ENCODE measurements around the gene MEX3A.
A peak's percentile ranks its signal among the peaks of the same experiment; 100 is the strongest.
"Not testable (repeated sequence)": the region's sequence is repeated elsewhere in the genome, so short reads cannot be mapped to it uniquely, and the experiment has no call there.

MEX3A gene, protein sequence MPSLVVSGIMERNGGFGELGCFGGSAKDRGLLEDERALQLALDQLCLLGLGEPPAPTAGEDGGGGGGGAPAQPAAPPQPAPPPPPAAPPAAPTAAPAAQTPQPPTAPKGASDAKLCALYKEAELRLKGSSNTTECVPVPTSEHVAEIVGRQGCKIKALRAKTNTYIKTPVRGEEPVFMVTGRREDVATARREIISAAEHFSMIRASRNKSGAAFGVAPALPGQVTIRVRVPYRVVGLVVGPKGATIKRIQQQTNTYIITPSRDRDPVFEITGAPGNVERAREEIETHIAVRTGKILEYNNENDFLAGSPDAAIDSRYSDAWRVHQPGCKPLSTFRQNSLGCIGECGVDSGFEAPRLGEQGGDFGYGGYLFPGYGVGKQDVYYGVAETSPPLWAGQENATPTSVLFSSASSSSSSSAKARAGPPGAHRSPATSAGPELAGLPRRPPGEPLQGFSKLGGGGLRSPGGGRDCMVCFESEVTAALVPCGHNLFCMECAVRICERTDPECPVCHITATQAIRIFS

DNA sequence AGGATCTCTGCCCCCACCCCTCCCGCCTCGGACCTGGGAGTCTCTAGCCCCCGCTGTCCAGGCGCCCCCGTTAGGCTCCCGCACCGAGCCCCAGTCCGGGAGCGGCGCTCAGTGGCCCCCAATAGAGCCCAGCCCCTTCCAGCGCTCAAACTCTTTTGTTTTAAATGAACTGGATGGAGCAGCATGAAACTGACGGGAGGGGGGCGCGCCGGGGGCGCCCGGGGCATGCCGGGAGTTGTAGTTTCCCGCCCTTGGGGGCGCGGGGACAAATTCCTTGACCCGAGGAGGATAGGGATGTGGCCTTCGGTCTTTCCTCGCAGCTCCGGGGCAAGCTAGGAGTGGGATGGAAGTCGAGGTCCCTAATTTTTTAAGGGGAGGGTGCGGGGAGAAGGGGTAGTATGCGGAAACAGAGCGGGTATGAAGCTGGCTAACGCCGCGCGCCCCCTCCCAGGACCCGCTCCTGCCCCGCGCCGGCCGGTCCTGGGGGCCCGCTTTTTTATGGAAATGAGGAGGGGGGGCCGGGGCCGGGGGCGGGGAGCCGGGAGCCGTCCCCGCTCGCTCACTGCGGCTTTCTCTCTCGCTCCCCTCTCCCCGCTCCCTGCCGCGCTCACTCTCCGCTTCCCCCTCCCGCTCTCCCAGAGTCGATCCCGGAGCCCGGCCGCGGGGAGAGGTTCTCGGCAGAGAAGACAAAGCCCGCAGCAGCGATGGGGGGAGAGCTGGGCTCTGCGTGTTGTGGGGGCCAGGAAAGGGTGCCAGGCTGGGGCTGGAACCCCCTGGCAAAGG lies at the start of gene MEX3A:
Gene MEX3A (minus strand): TSS at position 157 of the 783 bp plus-strand sequence. CDS start 467 bp downstream, outside the sequence.
- peak; percentile 80 for DNase-seq (ENCODE audit: low spot score)

DNA sequence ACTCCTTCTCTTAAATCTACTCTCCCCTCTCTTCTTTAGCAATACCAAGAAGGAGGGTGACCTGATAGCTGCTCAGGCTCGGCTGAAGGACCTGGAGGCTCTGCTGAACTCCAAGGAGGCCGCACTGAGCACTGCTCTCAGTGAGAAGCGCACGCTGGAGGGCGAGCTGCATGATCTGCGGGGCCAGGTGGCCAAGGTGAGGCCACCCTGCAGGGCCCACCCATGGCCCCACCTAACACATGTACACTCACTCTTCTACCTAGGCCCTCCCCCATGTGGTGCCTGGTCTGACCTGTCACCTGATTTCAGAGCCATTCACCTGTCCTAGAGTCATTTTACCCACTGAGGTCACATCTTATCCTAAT lies 48.3 kb upstream of the MEX3A start:
- DNase-seq (ENCODE audit: low spot score): no peak

DNA sequence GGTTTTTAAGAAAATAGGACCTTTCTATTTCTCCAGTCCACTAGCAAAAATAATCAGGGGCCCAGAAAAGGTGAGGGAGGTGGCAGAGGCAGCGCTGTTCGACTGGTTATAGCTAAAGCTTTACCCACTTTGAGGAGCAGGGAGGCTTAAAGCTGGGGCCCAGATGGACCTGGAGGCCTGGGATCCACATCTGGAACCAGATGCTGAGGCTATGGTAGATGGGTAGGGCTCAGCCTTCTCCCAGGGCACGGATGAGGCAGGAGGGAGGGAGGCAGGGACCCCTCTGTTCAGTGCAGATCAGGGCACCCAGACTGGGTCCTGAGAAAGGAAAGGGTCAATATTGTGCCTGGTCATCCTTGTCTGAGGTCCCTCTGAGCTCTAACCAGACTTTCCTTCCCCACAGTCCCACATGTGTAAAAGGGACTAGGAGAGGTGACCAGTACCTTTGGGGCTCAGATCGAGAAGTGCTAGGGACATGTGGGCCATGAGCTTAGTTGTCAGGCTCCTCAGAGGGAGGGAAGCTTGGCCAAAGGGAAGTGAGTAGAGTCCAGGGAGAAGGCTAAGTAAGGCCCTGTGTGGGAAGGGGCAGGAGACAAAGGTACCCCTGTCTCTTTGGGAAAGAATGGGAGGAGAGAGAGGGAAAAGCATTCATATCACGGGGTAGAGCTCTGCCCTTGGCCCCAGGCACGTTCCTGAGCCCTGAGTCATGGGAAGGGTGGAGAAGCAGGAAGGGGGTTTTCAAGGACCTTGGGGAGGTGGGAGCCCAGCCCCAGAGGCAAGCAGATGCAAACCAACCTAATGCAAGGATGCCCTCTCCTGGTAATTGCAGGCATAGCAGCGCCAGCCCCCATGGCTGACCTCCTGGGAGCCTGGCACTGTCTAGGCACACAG lies 47.7 kb upstream of the MEX3A start:
- peak; percentile 85 for DNase-seq (ENCODE audit: low spot score)

DNA sequence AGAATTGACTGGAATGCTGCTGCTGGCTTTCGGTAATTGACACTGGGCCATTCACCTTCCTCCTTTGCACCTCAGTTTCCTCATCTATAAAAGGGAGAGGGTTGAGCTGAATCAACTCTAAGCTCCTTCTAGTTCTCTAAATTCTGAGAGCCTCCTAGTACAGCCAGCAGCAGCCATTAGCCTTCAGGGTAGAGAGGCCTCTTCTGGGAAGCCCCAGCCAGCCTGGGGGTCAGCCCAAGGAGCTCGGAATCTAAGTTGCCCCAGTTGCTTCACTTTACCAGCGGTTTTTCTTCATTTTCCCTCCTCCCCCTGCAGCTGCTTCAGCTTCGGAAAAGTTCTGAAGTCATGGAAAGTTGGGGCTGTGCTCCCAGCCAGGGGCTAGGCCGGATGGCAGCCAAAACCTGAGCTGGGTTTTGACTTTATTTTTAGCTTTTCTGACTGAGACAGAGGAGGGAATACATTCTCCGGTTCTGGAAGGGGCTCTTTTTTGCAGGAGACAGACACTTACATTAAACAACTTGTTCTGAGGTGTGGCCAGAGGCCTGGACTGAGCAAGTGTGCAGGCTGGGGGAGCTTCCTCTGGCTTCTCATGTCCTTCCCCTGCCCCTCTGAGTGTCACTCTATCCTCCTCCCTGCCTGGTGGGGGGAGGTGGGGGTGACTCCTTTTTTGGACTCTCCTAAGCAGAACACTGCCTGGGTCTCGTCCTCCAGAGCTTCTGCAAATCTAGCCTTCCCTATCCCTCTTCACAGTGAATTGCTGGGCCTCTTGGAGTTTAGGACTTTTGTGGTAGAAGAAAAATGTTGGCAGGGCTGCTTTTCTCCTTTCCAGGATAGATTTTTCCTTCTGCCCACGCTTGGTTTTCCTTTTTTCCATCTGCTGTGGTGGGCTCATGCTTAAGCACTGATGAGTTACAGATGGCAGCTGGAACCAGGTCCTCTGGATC lies 46.7 kb upstream of the MEX3A start:
- peak; percentile 56 for DNase-seq (ENCODE audit: low spot score)

DNA sequence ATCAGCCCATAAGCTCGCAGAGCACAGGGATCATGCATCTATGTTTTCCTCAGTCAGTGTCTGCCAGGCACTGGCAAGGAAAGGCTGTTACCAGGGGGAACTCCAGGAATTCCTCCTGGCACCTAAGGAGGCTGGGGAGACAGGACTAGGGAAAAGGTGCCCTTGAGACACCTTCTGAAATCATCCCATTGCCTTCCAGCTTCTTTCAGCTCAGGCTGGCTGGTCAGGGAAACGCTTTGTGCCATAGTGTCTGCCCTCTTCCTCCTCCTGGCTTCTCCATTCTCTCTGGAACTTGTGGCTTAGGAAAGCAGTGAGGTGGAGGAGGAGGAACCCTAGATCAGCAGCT lies 46.0 kb upstream of the MEX3A start:
- DNase-seq (ENCODE audit: low spot score): no peak

DNA sequence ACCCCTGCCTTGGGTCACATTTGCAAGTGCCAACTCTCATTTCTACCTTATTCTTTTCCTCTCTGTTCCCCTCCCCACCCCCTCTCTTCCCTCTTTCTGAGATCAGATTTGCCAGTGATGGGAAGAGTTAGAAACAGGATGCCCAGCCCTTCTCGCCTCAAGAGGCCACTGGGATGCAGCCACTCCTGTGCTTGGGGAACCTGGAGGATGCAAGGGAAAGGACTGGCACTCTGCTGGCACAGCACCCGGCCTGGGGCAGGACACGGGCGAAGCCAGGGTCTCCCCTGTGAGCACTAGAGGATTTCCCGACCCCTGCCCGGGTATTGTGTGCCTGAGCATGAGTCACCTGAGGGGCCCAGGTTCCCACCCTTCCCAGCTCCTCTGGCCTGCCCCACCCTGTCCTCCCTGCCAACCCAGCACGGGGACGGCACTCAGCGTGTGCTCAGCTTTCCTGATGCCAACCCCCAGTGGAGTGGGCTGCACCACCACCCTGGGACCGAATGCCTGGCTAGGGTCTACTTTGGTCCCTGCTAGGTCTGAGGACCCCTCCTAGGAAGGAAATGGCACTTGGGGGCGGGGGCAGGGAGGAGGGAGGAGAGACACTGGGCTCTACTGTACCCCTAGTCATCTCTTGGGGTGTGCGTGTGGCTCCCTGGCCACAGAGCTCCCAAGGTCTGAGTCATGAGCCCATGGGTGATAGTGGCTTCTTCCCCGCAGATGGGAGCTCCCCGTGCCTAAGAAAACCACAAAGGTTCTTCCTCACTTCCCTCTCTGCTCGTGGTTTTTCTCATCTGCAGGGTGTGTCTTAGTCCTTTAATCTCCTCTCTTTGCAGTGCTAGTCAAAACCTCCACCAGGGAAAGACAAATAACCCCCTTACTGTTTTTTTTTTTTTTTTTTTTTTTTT lies 44.6 kb upstream of the MEX3A start:
- peak; percentile 67 for DNase-seq (ENCODE audit: low spot score)

DNA sequence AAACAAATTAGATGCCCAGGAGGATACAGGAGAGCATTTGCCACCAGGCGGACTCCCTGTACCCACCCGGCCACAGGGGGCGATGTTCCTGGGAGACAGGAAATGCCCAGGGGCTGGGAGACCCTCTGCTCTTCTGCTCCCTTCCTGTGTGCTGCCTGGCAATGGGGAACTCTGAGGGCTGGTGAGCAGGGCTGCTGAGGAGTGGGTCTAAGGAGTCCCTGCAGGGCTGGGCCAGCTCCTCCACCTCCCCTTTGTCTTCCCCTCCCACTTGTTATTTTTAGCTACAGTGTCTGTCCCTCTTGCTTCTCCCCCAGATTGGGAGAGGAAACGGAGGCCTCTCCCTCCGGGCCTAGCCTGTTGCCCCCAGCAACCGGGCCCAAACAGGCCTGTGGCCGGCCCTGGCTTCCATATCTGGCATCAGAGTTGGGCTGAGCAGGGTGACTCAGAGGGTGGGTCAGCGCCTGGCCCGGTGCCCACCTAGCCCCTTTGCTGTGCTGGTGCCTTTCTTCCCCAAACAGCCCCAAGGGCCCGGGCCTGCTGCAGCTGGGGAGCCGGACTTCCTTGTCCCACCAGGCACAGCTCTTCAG lies 43.9 kb upstream of the MEX3A start:
- DNase-seq (ENCODE audit: low spot score): peak; percentile 59

DNA sequence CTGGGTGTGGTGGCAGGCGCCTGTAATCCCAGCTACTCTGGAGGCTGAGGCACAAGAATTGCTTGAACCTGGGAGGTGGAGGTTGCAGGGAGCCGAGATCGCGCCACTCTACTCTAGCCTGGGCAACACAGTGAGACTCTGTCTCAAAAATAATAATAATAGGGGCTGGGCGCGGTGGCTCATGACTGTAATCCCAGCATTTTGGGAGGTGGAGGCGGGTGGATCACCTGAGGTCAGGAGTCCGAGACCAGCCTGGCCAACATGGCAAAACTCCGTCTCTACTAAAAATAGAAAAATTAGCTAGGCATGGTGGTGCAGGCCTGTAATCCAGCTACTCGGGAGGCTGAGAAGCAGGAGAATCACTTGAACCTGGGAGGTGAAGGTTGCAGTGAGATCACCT lies 43.3 kb upstream of the MEX3A start:
- DNase-seq (ENCODE audit: low spot score): not testable (repeated sequence)

DNA sequence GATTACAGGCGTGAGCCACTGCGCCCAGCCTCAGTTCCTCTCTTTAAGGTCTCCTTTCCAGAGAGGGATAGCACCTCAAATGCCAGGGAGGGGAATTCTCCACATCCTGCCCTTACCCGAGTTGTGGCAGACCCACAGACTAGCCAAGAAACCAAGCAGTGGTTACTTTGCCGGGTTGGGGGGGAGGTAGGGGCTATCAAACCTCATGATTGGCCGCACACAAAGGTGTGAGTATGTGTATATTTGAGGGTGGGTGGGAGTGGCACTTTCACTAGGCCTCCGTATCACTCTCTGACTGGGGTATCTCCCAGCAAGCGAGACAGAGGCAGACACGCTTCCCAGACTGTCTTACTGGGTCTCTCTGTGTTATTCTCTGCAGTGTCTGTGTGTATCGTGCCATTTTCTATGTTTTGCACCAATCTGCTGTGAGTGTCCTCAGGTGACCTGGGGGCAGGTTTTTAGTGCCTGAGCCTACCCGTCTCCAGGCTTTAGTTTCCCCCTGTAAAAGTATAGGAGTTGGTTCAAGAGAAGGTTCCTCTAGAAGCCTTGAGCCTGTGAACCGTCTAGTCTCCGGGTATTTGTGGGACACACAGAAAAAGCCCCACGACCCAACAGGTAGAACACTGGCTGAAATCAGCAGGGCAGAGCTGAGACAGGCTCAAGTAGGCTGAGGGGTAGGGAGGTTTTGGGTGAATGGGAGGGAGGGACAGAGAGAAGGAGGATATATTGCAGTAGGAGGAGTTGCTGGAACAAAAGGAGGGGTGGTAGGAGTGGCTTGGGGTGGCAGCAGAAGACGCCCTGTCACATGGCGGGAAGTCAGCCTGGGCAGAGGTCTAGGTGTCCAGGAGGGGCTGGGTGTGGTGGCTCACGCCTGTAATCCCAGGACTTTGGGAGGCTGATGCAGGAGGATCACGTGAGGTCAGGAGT lies 42.6 kb upstream of the MEX3A start:
- DNase-seq (ENCODE audit: low spot score): no peak

DNA sequence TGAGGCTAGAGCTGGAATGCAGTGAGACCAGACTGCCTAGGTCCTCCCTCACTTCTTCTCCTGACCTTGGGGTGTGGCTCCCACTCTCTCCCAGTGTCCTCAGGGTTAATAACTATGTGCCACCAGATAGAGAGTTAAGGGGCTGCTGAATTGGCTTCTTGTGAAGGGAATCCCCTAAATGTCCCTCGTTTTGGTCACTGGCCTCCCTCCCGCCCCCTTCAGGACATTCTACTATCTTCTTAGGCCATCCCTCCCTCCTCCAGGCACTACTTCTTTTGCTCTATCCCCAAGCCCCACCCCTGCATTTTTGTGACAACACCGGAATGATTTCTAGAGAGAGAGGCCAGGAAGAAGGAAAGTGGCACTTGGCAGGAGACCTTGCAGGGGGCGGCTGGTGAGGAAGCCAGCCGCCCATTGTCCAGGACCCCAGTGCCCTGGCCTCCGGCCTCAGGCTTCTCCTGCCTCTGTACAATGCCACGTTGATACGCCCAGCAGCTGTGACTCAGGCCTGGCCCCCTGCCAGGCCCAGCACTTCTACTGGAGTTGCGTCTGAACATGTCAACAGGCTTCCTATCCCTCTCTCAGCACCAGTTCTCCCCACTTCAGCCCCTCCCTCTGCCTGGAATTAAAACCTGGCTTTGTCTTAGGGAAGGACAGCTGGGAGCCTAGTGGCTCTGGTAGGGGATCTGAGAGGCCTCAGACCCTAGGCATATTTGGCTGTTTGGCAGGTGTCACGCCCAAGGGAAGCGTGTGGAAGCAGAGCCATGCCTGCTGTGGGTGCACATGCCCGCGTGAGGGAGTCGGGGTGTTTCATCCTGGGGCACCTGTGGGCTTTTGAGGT lies 41.3 kb upstream of the MEX3A start:
- DNase-seq (ENCODE audit: low spot score): peak; percentile 76

DNA sequence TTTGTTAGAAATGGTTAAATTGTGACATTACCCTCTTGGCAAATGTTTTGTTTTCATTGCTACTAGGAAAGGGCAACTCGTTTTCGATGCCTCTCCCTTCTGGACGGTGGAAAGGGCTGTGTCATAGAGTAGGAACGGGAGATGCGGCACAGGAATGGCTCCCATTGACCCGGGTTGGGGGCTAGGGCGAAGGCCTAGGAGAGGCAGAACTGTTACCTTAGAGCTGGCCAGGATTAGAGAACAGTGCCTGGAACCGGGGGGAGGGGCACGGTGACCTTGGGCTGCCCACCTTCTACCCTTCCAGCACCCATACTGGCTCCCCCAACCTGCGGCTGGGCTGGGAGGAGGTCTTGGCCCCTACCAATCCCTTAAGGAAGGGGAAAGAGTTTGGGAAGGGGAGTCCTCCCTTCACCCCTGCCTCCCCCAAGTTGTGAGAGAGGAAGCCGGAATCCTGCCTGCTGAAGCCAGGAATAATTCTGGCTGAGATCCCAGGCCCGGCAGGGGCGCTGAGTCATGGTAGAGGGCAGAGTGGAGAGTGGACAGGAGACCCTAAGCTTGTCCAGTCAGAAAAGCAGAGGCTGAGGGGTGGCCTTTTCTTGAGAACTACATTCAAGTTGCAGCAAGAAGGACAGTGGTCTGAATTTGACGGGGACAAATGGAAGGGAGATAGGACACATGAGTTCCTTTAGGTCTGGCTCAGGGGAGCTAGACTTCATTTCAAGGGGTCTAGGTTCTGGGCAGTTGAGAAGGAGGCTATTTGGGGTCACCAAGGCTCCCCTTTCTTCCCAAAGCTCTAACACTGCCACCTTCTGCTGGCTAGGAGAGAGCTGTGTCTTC lies 40.5 kb upstream of the MEX3A start:
- no peak for DNase-seq (ENCODE audit: low spot score)

DNA sequence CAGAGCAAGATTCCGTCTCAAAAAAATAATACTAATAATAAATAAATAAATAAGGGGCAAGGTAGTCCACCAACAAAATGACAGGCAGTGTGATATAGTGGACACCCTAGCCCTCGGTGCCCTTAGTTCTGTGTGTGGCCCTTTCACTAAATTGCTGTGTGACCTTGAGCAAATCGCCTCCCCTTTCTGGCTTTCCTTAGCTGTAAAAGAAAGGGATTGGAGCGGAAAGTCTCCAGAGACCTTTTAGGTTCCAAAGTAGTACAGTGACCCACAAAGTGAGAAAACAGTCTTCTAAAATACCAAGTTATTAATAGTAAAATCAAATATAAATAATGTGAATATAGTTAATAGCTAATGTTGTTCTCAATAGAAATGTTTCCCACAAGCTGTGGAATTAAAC lies 39.8 kb upstream of the MEX3A start:
- no peak for DNase-seq (ENCODE audit: low spot score)

DNA sequence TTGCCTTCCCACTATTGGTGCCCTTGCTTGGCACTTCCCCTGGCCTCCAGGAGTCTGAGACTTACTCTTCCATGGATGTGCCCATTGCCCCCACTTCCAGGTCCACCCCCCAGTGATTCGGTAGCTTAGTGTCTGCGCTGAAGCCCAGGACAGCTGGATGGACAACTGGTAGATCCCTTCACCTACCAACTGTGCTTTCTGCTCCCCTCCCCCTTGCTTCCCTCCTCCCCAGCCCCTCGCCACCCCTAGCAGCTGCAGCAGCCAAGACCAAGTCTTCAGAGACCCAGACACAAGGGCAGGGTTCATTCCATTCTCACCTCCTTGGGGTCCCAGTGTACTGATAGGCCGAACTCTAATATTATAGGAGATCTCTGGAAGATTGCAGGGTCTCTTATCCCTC lies 39.2 kb upstream of the MEX3A start:
- no peak for DNase-seq (ENCODE audit: low spot score)

DNA sequence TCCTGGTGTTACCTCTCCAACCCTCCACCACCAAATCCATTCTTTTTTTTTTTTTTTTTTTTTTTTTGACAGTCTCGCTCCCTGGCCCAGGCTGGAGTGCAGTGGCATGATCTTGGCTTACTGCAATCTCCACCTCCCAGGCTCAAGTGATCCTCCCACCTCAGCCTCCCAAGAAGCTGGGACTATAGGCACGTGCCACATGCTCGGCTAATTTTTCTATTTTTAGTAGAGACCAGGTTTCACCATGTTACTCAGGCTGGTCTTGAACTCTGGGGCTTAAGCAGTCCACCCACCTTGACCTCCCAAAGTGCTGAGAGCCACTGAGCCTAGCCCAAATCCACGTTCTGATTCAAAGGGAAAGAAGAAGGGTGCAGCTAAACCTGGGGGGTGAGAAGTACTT lies 38.7 kb upstream of the MEX3A start:
- not testable (repeated sequence) for DNase-seq (ENCODE audit: low spot score)

DNA sequence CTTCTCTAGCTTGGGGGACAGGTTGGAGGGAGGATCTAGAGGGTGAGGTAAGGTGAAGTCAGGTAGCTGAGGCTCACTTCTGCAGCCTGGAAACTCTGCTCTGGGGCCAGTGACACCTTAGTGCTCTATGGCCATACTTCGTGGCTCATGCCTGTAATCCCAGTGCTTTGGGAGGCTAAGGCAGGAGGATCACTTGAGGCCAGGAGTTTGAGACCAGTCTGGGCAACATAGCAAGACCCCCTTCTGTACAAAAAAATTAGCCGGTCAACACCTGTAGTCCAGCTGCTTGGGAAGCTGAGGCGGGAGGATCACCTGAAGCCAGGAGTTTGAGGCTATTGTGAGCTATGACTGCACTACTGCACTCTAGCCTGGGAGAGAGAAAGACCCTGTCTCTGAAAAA lies 38.1 kb upstream of the MEX3A start:
- no peak for DNase-seq (ENCODE audit: low spot score)

DNA sequence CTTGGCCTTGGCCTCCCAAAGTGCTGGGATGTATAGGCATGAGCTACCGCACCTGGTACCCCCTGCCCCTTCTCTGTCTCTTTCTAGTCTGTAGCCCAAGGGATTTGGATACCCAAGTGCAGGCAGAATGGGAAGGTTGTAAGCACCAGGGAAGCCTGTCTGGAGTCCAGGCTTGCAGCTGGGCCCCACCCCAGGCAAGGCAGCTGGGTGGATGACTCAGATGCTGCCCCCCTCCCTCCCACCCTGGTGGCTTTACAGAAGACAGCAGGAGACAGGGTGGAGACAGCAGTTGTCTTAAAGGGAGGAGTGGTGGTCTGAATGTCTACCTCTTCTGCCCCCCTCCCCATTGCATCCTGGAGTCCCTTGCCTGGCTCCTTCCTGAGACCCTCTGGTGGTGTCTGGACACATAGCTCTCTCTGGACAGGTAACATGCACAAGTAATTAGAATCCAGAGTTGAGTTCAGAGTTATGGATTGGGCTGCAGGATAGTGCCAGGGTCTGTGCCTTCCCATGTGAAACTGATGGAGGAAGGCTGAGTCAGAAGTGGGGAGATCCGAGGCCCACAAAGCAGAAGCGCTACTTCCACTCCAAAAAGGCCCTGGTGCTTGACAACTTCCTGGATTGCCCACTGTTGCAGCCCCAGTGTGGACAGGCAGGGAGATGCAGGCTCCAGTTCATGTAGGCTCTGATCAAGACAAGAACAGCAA lies 37.4 kb upstream of the MEX3A start:
- DNase-seq (ENCODE audit: low spot score): no peak

Data from NAMALWA (cell line).